Left lobe of liver (tissue), 2 donors: ENCODE data around the gene BCAS3. TPM values are rescaled to one million over a fixed set of nuclear protein-coding genes. Genes with fewer than 3 reads are reported as not detected.
"Not testable (repeated sequence)": the region's sequence is repeated elsewhere in the genome, so short reads cannot be mapped to it uniquely, and the experiment has no call there.

ENCODE experiments used
- ATAC-seq: fragments of 200-7000 bp; cut with Tn5 transposase; one replicate; pipeline ENCODE4 v1.9.1; 2020; ENCODE audit warnings: mild to moderate bottlenecking, moderate library complexity
- DNase-seq: peaks from one replicate; pipeline ENCODE4 v3.0.0-alpha.2; 2020; ENCODE audit warnings: low spot score
- total RNA-seq: library from RNA; stranded (reverse); gene quantifications from one replicate; pipeline ENCODE4 v1.2.1, GENCODE V29; 2021
- donor health status: DM: no; HTN: no; CAD: no; lungs with moderate emphysema.
- donor health status: DM: no; HTN: yes; CAD: no.

The BCAS3 gene
- total RNA-seq, 1 donor from 2014 or later = 20.9 TPM

DNA sequence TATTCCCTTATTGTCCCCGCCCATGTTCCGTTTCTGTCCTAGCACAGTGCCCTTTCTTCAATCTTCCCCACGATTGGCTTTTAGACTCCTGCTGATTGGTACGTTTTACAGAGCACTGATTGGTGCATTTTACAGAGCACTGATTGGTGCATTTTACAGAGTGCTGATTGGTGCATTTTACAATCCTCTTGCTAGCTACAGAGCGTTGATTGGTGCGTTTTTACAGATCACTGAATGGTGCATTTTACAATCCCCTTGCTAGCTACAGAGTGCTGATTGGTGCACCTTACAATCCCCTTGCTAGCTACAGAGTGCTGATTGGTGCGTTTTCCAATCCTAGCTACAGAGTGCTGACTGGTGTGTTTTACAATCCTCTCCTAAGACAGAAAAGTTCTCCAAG lies 3.0 kb upstream of the BCAS3 start:
- not testable (repeated sequence) for DNase-seq, ATAC-seq

GRCh38 chr17:60675997-60676396 lies 1.7 kb upstream of the BCAS3 start:
- DNase-seq (no peak), ATAC-seq (no peak)

DNA sequence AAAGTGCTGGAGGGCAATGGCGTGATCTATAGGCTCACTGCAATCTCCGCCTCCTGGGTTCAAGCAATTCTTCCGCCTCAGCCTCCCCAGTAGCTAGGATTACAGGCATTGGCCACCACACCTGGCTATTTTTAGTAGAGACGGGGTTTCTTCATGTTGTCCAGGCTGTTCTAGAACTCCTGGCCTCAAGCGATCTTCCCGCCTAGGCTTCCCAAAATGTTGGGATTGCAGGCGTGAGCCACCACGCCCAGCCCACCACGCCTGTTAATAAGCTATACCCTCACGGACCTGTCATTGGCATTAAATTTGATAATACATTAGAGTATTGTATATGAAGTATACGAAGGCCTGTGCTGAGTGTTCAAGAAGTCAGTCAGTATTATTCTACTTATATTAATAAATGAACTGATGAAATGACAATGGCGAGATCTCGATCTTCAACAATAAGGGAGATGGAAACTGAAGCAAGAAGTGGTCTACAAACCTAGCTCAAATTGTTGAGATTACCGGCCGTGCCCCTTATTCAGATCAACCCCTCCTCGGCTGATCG lies 818 bp upstream of the BCAS3 start:
- ATAC-seq (no peak), DNase-seq (no peak)

- peak; percentile 1 for ATAC-seq
- no peak for DNase-seq
Observed at GRCh38 chr17:60678118-60678444, 430 bp downstream of the BCAS3 start.

GRCh38 chr17:60679287-60679686 lies 1.6 kb downstream of the BCAS3 start:
- ATAC-seq = no peak
- DNase-seq = no peak

GRCh38 chr17:60680754-60681153 lies 3.1 kb downstream of the BCAS3 start:
- DNase-seq (no peak), ATAC-seq (no peak)

- ATAC-seq (no peak), DNase-seq (no peak)
Observed at GRCh38 chr17:60685437-60685836, 7.8 kb downstream of the BCAS3 start.

DNA sequence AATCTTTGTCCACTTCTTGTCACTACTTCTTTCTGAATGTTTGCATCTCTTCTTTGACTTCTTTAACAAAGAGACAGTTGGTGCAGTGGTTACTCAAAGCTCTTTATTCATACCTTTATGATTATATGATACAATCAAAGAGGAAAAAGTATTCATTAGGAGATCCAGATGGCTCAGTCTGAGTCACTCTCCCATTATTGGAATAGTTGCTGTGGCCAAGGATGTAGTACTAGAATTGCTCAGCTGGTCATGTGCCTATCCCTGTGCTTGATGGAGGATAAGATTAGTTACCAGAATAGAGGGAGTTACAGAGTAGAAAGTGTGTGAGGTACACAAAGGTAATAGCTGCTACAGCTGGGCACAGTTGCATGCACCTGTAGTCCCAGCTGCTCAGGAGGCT lies 18.3 kb downstream of the BCAS3 start:
- no peak for ATAC-seq
- DNase-seq = no peak

GRCh38 chr17:60699090-60699489 lies 21.4 kb downstream of the BCAS3 start:
- ATAC-seq = no peak
- DNase-seq = no peak

- peak; percentile 26 for ATAC-seq
- DNase-seq = no peak
Observed at GRCh38 chr17:60704170-60704569, 26.5 kb downstream of the BCAS3 start.

GRCh38 chr17:60712675-60713074 lies 35.0 kb downstream of the BCAS3 start:
- DNase-seq (no peak), ATAC-seq (no peak)

DNA sequence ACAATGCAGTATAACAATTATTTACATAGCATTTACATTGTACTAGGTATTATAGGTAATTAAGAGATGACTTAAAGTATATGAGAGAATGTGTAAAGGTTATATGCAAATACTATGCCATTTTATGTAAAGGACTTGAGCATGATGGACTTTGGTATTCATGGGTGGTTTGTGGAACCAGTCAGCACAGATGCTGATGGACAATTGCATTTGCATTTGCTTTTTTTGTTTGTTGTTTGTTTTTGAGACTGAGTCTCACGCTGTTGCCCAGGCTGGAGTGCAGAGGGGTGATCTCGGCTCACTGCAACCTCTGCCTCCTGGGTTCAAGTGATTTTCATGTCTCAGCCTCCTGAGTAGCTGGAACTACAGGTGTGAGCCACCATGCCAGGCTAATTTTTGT lies 36.0 kb downstream of the BCAS3 start:
- DNase-seq (no peak), ATAC-seq (no peak)

- ATAC-seq (no peak), DNase-seq (no peak)
Observed at GRCh38 chr17:60716766-60717165, 39.1 kb downstream of the BCAS3 start.

DNA sequence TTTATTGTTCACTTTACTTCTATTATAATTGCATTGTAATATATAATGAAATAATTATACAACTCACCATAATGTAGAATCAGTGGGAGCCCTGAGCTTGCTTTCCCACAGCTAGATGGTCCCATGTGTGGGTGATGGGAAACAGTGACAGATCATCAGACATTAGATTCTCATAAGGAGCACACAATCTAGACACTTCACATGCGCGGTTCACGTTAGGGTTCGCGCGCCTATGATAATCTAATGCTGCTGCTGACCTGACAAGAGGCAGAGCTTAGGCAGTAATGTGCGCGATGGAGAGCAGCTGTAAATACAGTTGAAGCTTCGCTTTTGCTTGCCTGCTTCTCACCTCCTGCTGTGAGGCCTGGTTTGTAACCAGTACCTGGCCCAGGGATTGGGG lies 40.2 kb downstream of the BCAS3 start:
- ATAC-seq (no peak), DNase-seq (no peak)

GRCh38 chr17:60720763-60721531 lies 43.3 kb downstream of the BCAS3 start:
- ATAC-seq (peak; percentile 87), DNase-seq (no peak)

DNA sequence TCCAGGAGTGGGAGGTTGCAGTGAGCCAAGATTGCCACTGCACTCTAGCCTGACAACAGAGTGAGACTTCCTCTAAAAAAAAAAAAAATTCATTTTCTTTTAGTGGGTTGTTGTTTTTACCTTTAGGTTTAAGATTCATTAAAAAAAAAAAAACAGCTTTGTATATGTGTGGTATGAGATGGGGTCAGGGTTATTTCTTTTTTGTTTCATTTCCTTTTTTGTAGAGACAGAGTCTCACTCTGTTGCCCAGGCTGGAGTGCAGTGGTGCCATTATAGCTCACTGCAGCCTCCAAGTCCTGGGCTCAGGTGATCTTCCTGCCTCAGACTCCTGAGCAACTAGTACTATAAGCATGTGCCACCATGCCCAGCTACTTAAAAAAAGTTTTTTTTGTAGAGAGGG lies 47.0 kb downstream of the BCAS3 start:
- DNase-seq = no peak

DNA sequence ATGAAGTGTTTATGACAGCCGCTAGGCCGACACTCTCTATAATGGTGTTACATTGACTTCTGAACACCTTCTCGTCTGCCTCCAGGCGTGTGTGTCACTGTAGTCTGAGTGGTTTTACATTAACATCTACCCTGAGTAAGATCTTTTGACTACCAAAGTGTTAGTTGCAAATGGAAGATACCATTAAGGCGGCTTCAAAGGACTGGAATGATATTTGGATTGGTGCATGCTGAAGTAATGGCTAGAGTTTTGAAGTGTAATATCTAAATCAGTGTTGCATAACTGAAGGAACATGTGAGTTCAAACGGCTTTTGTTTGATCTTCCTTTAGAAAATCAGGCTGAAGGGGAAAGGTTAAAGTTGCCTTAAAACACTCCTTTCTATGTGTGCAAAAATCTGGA lies 52.2 kb downstream of the BCAS3 start:
- DNase-seq (no peak), ATAC-seq (peak; percentile 80)

More for the DNA sequence above, 47.0 kb downstream of the BCAS3 start:
- no peak for ATAC-seq

- DNase-seq (no peak), ATAC-seq (no peak)
Observed at GRCh38 chr17:60730273-60730672, 52.6 kb downstream of the BCAS3 start.

DNA sequence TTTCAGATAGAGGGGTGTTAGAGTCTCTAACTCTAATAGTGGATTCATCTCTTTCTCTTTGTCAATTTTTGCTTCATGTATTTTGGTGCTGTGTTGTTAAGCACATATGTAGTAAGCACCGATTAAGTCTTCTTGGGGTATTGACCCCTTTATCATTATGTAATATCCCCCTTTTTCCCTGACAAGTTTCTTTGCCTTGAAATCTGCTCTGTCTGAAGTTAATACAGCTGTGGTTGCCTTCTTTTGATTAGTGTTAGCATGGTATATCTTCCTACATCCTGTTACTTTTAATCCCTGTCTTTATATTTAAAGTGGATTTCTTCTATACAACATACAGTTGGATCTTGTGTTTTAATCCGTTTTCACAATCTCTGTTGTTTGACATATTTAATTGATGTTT lies 60.6 kb downstream of the BCAS3 start:
- DNase-seq (no peak), ATAC-seq (no peak)

GRCh38 chr17:60740584-60740983 lies 62.9 kb downstream of the BCAS3 start:
- DNase-seq (no peak), ATAC-seq (no peak)

DNA sequence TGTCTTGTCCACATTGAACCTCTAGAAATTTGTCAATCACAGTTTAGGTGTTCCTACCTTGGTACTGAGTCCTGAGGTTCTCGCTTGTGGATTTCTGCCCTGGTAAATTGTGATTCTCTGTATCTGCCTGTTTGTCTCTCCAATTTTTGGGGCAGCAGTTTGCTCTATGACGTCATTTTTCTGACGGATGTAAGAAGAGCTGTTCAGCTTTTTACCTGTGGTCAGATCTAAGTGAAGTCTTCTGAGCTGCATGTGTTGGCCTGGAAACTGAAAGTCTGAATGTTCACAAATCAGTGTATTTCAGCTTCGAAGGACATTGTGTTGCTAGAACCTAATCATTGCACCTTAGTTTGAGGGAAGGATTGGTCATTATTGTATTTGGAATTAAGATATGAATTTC lies 63.4 kb downstream of the BCAS3 start:
- no peak for DNase-seq
- ATAC-seq = no peak

DNA sequence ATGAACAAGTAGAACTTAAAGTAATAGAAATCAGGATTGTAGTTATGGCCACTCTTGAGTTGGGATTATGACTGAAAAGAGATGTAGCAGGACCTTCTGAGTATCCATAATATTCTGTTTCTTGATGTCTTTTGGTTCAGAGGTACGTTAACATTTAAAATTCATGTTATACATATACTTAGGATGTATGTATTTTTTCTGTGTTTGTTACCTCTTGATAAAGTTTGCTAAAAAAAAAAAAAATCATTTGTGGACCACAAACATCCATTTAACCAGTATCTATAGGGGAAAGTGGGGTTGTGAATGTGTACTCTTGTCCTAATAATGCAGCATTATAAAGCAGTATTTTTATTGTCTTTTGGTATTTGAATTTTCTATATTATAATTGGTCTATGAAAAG lies 65.6 kb downstream of the BCAS3 start:
- DNase-seq = no peak
- ATAC-seq = no peak

DNA sequence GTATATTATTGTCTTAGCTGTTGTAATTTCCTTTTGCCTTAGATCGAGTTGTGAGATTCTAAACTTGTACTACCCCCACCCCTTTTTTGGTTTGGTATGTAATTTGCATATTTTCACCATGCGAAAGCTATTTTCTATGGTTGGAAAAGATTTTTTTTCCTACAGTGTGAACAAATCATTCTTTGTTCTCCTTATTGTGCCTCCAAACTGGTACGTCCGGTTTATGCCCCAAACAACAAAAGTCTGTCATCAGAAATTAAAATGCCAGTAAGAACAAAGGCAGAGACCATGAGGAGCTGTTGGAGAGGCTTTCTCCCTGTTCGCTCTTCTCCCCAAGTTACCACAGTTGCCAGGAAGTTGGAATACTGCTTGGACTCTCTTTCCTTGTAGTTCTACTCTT lies 66.1 kb downstream of the BCAS3 start:
- DNase-seq (no peak), ATAC-seq (no peak)
